Activated T-cell treated with anti-CD3 and anti-CD28 coated beads, Interleukin-2, amount 50 U/mL, for 72 hours (primary cell): ENCODE measurements around the gene SH2D4B. TPM values are rescaled to one million over a fixed set of nuclear protein-coding genes. Genes with fewer than 3 reads are reported as not detected.

ENCODE experiments used
- ATAC-seq, 2 donors: fragments of 150-1000 bp; cut with Tn5 transposase; replicated peaks in 1 of 2; 2 replicates each; pipeline ENCODE4 v1.10.0; 2021; ENCODE audit warnings: moderate library complexity in 2 of 2, mild to moderate bottlenecking in 1 of 2
- DNase-seq, 2 donors: peaks; one replicate each; pipeline ENCODE4 v3.0.0; 2021 to 2022; ENCODE audit warnings: mixed read lengths in 1 of 2
- H3K27ac Mint-ChIP-seq: one replicate; pipeline ENCODE4 v1.8.0; 2022; ENCODE audit warnings: mild to moderate bottlenecking, moderate library complexity, mixed read lengths
- H3K27me3 Mint-ChIP-seq: one replicate; pipeline ENCODE4 v1.8.0; 2022; ENCODE audit warnings: low read depth, mixed read lengths
- H3K36me3 Mint-ChIP-seq, 2 donors: one replicate each; pipeline ENCODE4 v1.8.0; 2022; ENCODE audit warnings: mixed read lengths in 2 of 2, mild to moderate bottlenecking in 1 of 2; ENCODE audit not compliant: insufficient read depth in 2 of 2
- H3K4me1 Mint-ChIP-seq: one replicate; pipeline ENCODE4 v1.8.0; 2022; ENCODE audit warnings: low read depth, mixed read lengths
- H3K4me3 Mint-ChIP-seq, 2 donors: one replicate each; pipeline ENCODE4 v1.8.0; 2022; ENCODE audit warnings: mild to moderate bottlenecking in 2 of 2, mixed read lengths in 2 of 2, moderate library complexity in 2 of 2
- H3K9me3 Mint-ChIP-seq, 2 donors: one replicate each; pipeline ENCODE4 v1.8.0; 2022; ENCODE audit warnings: mixed read lengths in 2 of 2
- total RNA-seq, 2 donors: library from RNA; stranded (reverse); gene quantifications; one replicate each; pipeline ENCODE4 v1.2.3, GENCODE V29; 2022

SH2D4B gene
- total RNA-seq, 2 donors from 2014 or later = 0.34 to 0.46 TPM

GRCh38 chr10:80694930-80695329 lies 157.2 kb downstream of the SH2D4B start:
- H3K9me3 Mint-ChIP-seq = no peaks in the 10 kb centered on the region
- DNase-seq = no peak
- H3K36me3 Mint-ChIP-seq = no peaks in the 10 kb centered on the region
- no peak for ATAC-seq
- peaks cover 12% of the 10 kb centered on the region for H3K27me3 Mint-ChIP-seq
- H3K27ac Mint-ChIP-seq = no peak overlapping the region
- no peaks in the 10 kb centered on the region for H3K4me1 Mint-ChIP-seq
- H3K4me3 Mint-ChIP-seq = no peak overlapping the region

Other genes with a start within 250 kb of the SH2D4B start
- gene MAT1A, start 248.2 kb upstream of the SH2D4B start, total RNA-seq = not detected
- not detected for gene DYDC1, start 181.1 kb upstream of the SH2D4B start, total RNA-seq
- not detected for gene DYDC2, start 181.1 kb upstream of the SH2D4B start, total RNA-seq
- 10 to 100 TPM; 11.0 to 15.5 TPM for gene PRXL2A, start 129.4 kb upstream of the SH2D4B start, total RNA-seq
- gene TSPAN14, start 83.6 kb upstream of the SH2D4B start, total RNA-seq = 10 to 100 TPM; 44.2 to 47.8 TPM